H9 (cell line): ENCODE data around the gene E4F1. TPM values are rescaled to one million over a fixed set of nuclear protein-coding genes. Genes with fewer than 3 reads are reported as not detected.

Experiments used
- DNase-seq: peaks from one replicate; pipeline ENCODE4 v3.0.0-alpha.2; 2017
- H2AFZ ChIP-seq: one replicate; pipeline ENCODE4 v1.6.1; 2013; ENCODE audit warnings: mild to moderate bottlenecking, low read length, control low read depth, moderate library complexity
- H2AK5ac ChIP-seq: 2 replicates; pipeline ENCODE4 v1.6.1; 2013; ENCODE audit warnings: low read length, control low read depth, mixed read lengths; ENCODE audit not compliant: insufficient read length
- H2BK120ac ChIP-seq: one replicate; pipeline ENCODE4 v1.6.1; 2013; ENCODE audit warnings: low read depth, mild to moderate bottlenecking, low read length, control low read depth, inconsistent platforms; ENCODE audit not compliant: poor library complexity, severe bottlenecking
- H2BK12ac ChIP-seq: 2 replicates; pipeline ENCODE4 v1.6.1; 2013; ENCODE audit warnings: low read length, control low read depth, mixed read lengths, low read depth; ENCODE audit not compliant: insufficient read length
- H2BK15ac ChIP-seq: 2 replicates; pipeline ENCODE4 v1.6.1; 2013; ENCODE audit warnings: low read depth, low read length, control low read depth
- H2BK20ac ChIP-seq: one replicate; pipeline ENCODE4 v1.6.1; 2013; ENCODE audit warnings: low read depth, mild to moderate bottlenecking, low read length, control low read depth, inconsistent platforms; ENCODE audit not compliant: poor library complexity, severe bottlenecking
- H2BK5ac ChIP-seq: 2 replicates; pipeline ENCODE4 v1.6.1; 2013; ENCODE audit warnings: low read length, control low read depth, mixed read lengths; ENCODE audit not compliant: insufficient read length
- H3K14ac ChIP-seq: 2 replicates; pipeline ENCODE4 v1.6.1; 2013; ENCODE audit warnings: low read length, control low read depth; ENCODE audit not compliant: insufficient read depth
- H3K18ac ChIP-seq: 2 replicates; pipeline ENCODE4 v1.6.1; 2013; ENCODE audit warnings: low read depth, mild to moderate bottlenecking, mixed read lengths, low read length, control low read depth; ENCODE audit not compliant: insufficient read length
- H3K23ac ChIP-seq: 2 replicates; pipeline ENCODE4 v1.6.1; 2013; ENCODE audit warnings: low read length, control low read depth, mixed read lengths, low read depth; ENCODE audit not compliant: insufficient read length
- H3K23me2 ChIP-seq: 2 replicates; pipeline ENCODE4 v1.6.1; 2013; ENCODE audit warnings: low read depth, mild to moderate bottlenecking, mixed read lengths, low read length, control low read depth; ENCODE audit not compliant: insufficient read length, poor library complexity, severe bottlenecking
- H3K27ac ChIP-seq: 2 replicates; pipeline ENCODE4 v1.5.1; 2013; ENCODE audit warnings: low read length, control low read depth, mixed read lengths, low read depth; ENCODE audit not compliant: insufficient read length
- H3K27me3 ChIP-seq: 2 replicates; pipeline ENCODE4 v1.6.1; 2013; ENCODE audit warnings: low read length, control low read depth, inconsistent platforms; ENCODE audit not compliant: insufficient read depth
- H3K4ac ChIP-seq: 2 replicates; pipeline ENCODE4 v1.6.1; 2013; ENCODE audit warnings: low read depth, mild to moderate bottlenecking, control low read depth, inconsistent platforms, low read length, moderate library complexity
- H3K4me1 ChIP-seq: 2 replicates; pipeline ENCODE4 v1.6.1; 2013; ENCODE audit warnings: low read length, control low read depth, inconsistent platforms; ENCODE audit not compliant: insufficient read depth
- H3K4me2 ChIP-seq: 2 replicates; pipeline ENCODE4 v1.6.1; 2013; ENCODE audit warnings: low read length, control low read depth, mixed read lengths; ENCODE audit not compliant: insufficient read length, insufficient read depth
- H3K56ac ChIP-seq: 2 replicates; pipeline ENCODE4 v1.6.1; 2013; ENCODE audit warnings: low read depth, mild to moderate bottlenecking, mixed read lengths, low read length, control low read depth; ENCODE audit not compliant: insufficient read length
- H3K79me1 ChIP-seq: 2 replicates; pipeline ENCODE4 v1.6.1; 2013; ENCODE audit warnings: low read depth, mild to moderate bottlenecking, moderate library complexity, low read length, control low read depth, inconsistent platforms; ENCODE audit not compliant: insufficient read depth, poor library complexity, severe bottlenecking
- H3K79me2 ChIP-seq: 2 replicates; pipeline ENCODE4 v1.6.1; 2013; ENCODE audit warnings: low read length, control low read depth, inconsistent platforms; ENCODE audit not compliant: insufficient read depth
- H3K9ac ChIP-seq: 2 replicates; pipeline ENCODE4 v1.6.1; 2013; ENCODE audit warnings: low read length, control low read depth, mixed read lengths; ENCODE audit not compliant: insufficient read length; ENCODE audit errors: extremely low read depth
- H3K9me3 ChIP-seq: one replicate; pipeline ENCODE4 v1.6.1; 2013; ENCODE audit warnings: low read depth, low read length, inconsistent platforms; ENCODE audit not compliant: control insufficient read depth
- H3T11ph ChIP-seq: one replicate; pipeline ENCODE4 v1.6.1; 2013; ENCODE audit warnings: mild to moderate bottlenecking, low read length, control low read depth, inconsistent platforms
- H4K20me1 ChIP-seq: one replicate; pipeline ENCODE4 v1.6.1; 2013; ENCODE audit not compliant: control insufficient read depth, insufficient read length, insufficient read depth
- H4K5ac ChIP-seq: 2 replicates; pipeline ENCODE4 v1.6.1; 2013; ENCODE audit warnings: low read depth, mild to moderate bottlenecking, mixed read lengths, low read length, control low read depth; ENCODE audit not compliant: insufficient read length
- H4K8ac ChIP-seq: replicated peaks from 2 replicates; pipeline ENCODE4 v1.6.1; 2013; ENCODE audit warnings: low read length, control low read depth, mixed read lengths, low read depth; ENCODE audit not compliant: insufficient read length
- H4K91ac ChIP-seq: 2 replicates; pipeline ENCODE4 v1.6.1; 2013; ENCODE audit warnings: low read depth, mild to moderate bottlenecking, moderate library complexity, mixed read lengths, low read length, control low read depth; ENCODE audit not compliant: insufficient read length
- H3K27ac Mint-ChIP-seq, 3 experiments: 2 replicates in 2 of 3; 3 replicates in 1 of 3; pipeline ENCODE4 v1.8.0; 2020 to 2021; ENCODE audit warnings: mixed read lengths in 3 of 3, mild to moderate bottlenecking in 1 of 3, moderate library complexity in 1 of 3
- H3K27me3 Mint-ChIP-seq: 2 replicates; pipeline ENCODE4 v1.8.0; 2021; ENCODE audit warnings: low read depth, mild to moderate bottlenecking, moderate library complexity, mixed read lengths
- H3K36me3 Mint-ChIP-seq, 3 experiments: 2 replicates in 2 of 3; 3 replicates in 1 of 3; pipeline ENCODE4 v1.8.0; 2020 to 2021; ENCODE audit warnings: low read depth in 3 of 3, mixed read lengths in 3 of 3; ENCODE audit not compliant: insufficient read depth in 1 of 3
- H3K4me1 Mint-ChIP-seq, 2 experiments: 2 replicates each; pipeline ENCODE4 v1.8.0; 2020; ENCODE audit warnings: mixed read lengths in 2 of 2
- H3K4me3 Mint-ChIP-seq, 2 experiments: 2 replicates in 1 of 2; 3 replicates in 1 of 2; pipeline ENCODE4 v1.8.0; 2020 to 2021; ENCODE audit warnings: mild to moderate bottlenecking in 2 of 2, mixed read lengths in 2 of 2, moderate library complexity in 1 of 2
- H3K9me3 Mint-ChIP-seq, 2 experiments: 2 replicates in 1 of 2; 3 replicates in 1 of 2; pipeline ENCODE4 v1.8.0; 2020; ENCODE audit warnings: mild to moderate bottlenecking in 2 of 2, mixed read lengths in 2 of 2, moderate library complexity in 1 of 2
- WGBS: extraction: QIAGEN DNeasy Blood & Tissue Kit; methylation state at CpG from one replicate; pipeline ENCODE4 v1.1.7; 2013; ENCODE audit warnings: missing lambda C conversion rate, low lambda C conversion rate, mixed read lengths; ENCODE audit not compliant: insufficient read length; ENCODE audit errors: extremely low coverage; 5-methylcytosine and 5-hydroxymethylcytosine counted together
- total RNA-seq: library from RNA; stranded (reverse); gene quantifications from 2 replicates; pipeline ENCODE4 v1.2.1, GENCODE V29; 2021
- TF ChIP-seq, protein P1 (sequence below): fragments of 200-600 bp; sonication (generic); conservative IDR thresholded peaks from 3 replicates; pipeline ENCODE4 v1.8.0; 2021; ENCODE audit warnings: antibody characterized with exemption, mild to moderate bottlenecking

Gene E4F1
- total RNA-seq, 1 experiment from 2014 or later = 35.9 TPM

GRCh38 chr16:2270070-2270462 lies 46.7 kb downstream of the E4F1 start:
- Histone ChIP-seq H2AFZ (no peak overlapping the region), H3K56ac (no peak overlapping the region), H3K27ac (no peak overlapping the region), H2BK12ac (no peak overlapping the region), H3K4ac (no peak overlapping the region), H4K5ac (no peak overlapping the region), H3K4me1 (peaks cover 2% of the 10 kb centered on the region; the same call in 1 of the 2 replicates), H3K79me1 (no peaks in the 10 kb centered on the region), H3K9ac (no peak overlapping the region), H3K23ac (no peak overlapping the region), H3K14ac (no peak overlapping the region), H3K4me2 (no peak overlapping the region), H2BK20ac (no peak overlapping the region), H2BK15ac (no peak overlapping the region), H2AK5ac (no peak overlapping the region), H4K20me1 (no peaks in the 10 kb centered on the region), H3T11ph (no peak overlapping the region), H3K9me3 (no peaks in the 10 kb centered on the region), H2BK120ac (no peak overlapping the region), H3K18ac (no peak overlapping the region), H3K23me2 (no peaks in the 10 kb centered on the region), H4K91ac (no peak overlapping the region), H4K8ac (no peak overlapping the region), H3K79me2 (peaks cover 22% of the 10 kb centered on the region), H2BK5ac (no peak overlapping the region), H3K27me3 (no peaks in the 10 kb centered on the region)
- H3K27me3 Mint-ChIP-seq = peaks cover 3% of the 10 kb centered on the region; the same call in 1 of the 2 replicates
- peaks cover 7 to 22% (median 21%) of the 10 kb centered on the region in 3 experiments; a peak in 6 of 7 replicates for H3K36me3 Mint-ChIP-seq
- no peak overlapping the region for H3K27ac Mint-ChIP-seq
- H3K9me3 Mint-ChIP-seq = no peaks in the 10 kb centered on the region
- WGBS = no CpG with 5 or more reads among the region's 9 CpGs
- DNase-seq = no peak
- peak overlapping the region; percentile 87 to 90 for H3K4me3 Mint-ChIP-seq
- TF ChIP-seq, protein P1, sequence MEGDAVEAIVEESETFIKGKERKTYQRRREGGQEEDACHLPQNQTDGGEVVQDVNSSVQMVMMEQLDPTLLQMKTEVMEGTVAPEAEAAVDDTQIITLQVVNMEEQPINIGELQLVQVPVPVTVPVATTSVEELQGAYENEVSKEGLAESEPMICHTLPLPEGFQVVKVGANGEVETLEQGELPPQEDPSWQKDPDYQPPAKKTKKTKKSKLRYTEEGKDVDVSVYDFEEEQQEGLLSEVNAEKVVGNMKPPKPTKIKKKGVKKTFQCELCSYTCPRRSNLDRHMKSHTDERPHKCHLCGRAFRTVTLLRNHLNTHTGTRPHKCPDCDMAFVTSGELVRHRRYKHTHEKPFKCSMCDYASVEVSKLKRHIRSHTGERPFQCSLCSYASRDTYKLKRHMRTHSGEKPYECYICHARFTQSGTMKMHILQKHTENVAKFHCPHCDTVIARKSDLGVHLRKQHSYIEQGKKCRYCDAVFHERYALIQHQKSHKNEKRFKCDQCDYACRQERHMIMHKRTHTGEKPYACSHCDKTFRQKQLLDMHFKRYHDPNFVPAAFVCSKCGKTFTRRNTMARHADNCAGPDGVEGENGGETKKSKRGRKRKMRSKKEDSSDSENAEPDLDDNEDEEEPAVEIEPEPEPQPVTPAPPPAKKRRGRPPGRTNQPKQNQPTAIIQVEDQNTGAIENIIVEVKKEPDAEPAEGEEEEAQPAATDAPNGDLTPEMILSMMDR = no peak
- H3K4me1 Mint-ChIP-seq = peaks cover 19 to 20% of the 10 kb centered on the region in 2 experiments
